Heart right ventricle (tissue), 16 donors: ENCODE results near the gene FHIT. TPM values are rescaled to one million over a fixed set of nuclear protein-coding genes. Genes with fewer than 3 reads are reported as not detected.
A peak's percentile ranks its signal among the peaks of the same experiment; 100 is the strongest.

Experiments
- ATAC-seq, 8 donors: fragments of 200-7000 bp; cut with Tn5 transposase; one replicate each; pipeline ENCODE4 v1.9.1; 2020; ENCODE audit warnings: mild to moderate bottlenecking in 8 of 8, moderate library complexity in 8 of 8, moderate number of reproducible peaks in 1 of 8
- DNase-seq, 2 donors: peaks; one replicate each; pipeline ENCODE4 v3.0.0-alpha.2; 2020
- H3K27ac ChIP-seq, 10 donors: fragments of 200-600 bp; sonication (generic) in 2 of 10; one replicate each; pipeline versions ENCODE4 v1.5.0 to v1.8.0; 2020 to 2022; ENCODE audit warnings: mild to moderate bottlenecking in 3 of 10
- H3K27me3 ChIP-seq, 7 donors: fragments of 200-600 bp; one replicate each; pipeline ENCODE4 v1.8.0; 2021 to 2022; ENCODE audit warnings: mild to moderate bottlenecking in 2 of 7
- H3K36me3 ChIP-seq, 9 donors: fragments of 200-600 bp; sonication (generic) in 1 of 9; one replicate each; pipeline versions ENCODE4 v1.5.0 to v1.8.0; 2020 to 2022; ENCODE audit warnings: mild to moderate bottlenecking in 2 of 9
- H3K4me1 ChIP-seq, 9 donors: fragments of 200-600 bp; sonication (generic) in 1 of 9; one replicate each; pipeline versions ENCODE4 v1.5.0 to v1.8.0; 2020 to 2022; ENCODE audit warnings: mild to moderate bottlenecking in 4 of 9
- H3K4me3 ChIP-seq, 10 donors: fragments of 200-600 bp; sonication (generic) in 2 of 10; one replicate each; pipeline versions ENCODE4 v1.5.0 to v1.8.0; 2020 to 2022; ENCODE audit warnings: mild to moderate bottlenecking in 7 of 10, moderate library complexity in 2 of 10
- H3K9me3 ChIP-seq, 11 donors: fragments of 200-600 bp in 10 of 11; sonication (generic) in 2 of 11; one replicate each; pipeline versions ENCODE4 v1.5.0 to v1.8.0; 2013 to 2022; ENCODE audit warnings: mild to moderate bottlenecking in 2 of 11, control low read depth in 1 of 11, moderate library complexity in 1 of 11
- CTCF ChIP-seq, 9 donors: fragments of 200-600 bp; sonication (generic) in 2 of 9; IDR thresholded peaks; one replicate each; pipeline versions ENCODE4 v1.5.0 to v1.8.0; 2021 to 2022; ENCODE audit warnings: antibody characterized with exemption in 9 of 9, mild to moderate bottlenecking in 5 of 9, moderate library complexity in 1 of 9
- WGBS, 2 donors: extraction: QIAGEN DNeasy Blood & Tissue Kit; methylation state at CpG; one replicate each; pipeline ENCODE4 v1.1.7; 2013; ENCODE audit warnings: inconsistent platforms in 1 of 2; 5-methylcytosine and 5-hydroxymethylcytosine counted together
- intact Hi-C, 10 donors: fragments of 100-400 bp; cut with DNase I; formaldehyde crosslinking; loops; one replicate each; pipeline versions ENCODE4 v1.11.1 to v1.14.2; 2022
- polyA plus RNA-seq, 2 donors: library from polyadenylated mRNA; stranded (reverse); fragments of 200-250 nt; gene quantifications; one replicate each; pipeline ENCODE4 v1.2.3, GENCODE V29; 2013
- total RNA-seq, 10 donors: library from RNA; stranded (reverse); fragmentation: NEBNext Ultra II Directional in 3 of 10; extraction: Animal tissue kit (Norgen Biotek cat#: 25700) in 3 of 10; gene quantifications; one replicate each; pipeline versions ENCODE4 v1.2.1 to v1.2.4, GENCODE V29; 2021 to 2023
- donor health status: Arrhythmogenic right ventricular cardiomyopathy.
- donor health status: ischemic (EF 13 %, LVEDD 7.1; RV severe dilation, severe dysfunction).
- donor health status: healthy with polysubstance abuse.
- donor health status: DM: no; HTN: yes; CAD: no.
- donor health status: DM: no; HTN: no; CAD: no.
- donor health status: ischemic (EF 25% LVEDD 6.9; RV normal size, moderate dysfunction).
- donor health status: ischemic (EF 25% LVEDD 5.7; RV mildly dilated, moderate dysfunction).
- donor health status: healthy.
- donor health status: DM: yes; HTN: yes; CAD: no.
- donor health status: Ischemic cardiomyopathy.
- donor health status: ischemic (EF 35%, LVEDD 5.7; RV mildly dilated, moderate dysfunction).
- donor health status: nonischemic (EF 11% LVEDD 7.7; RV severe dilation, severe dysfunction).
- donor health status: DM: yes; HTN: yes; CAD: no.
- donor health status: PGD.
- donor health status: ischemic (EF 29% LVEDD 5.4; RV normal size, mild dysfunction).
- donor health status: nonischemic (EF 23%, LVEDD 6.1; RV moderate dilation, normal function).

FHIT gene
- total and polyA plus RNA-seq, 12 donors, result 4.7 to 25.5 (median 18.3) TPM

GRCh38 chr3:60434950-60435349 is 816.3 kb downstream of the FHIT start:
- no peak for DNase-seq
- H3K9me3 ChIP-seq, result no peaks in the 10 kb centered on the region
- H3K4me1 ChIP-seq, result no peaks in the 10 kb centered on the region
- H3K27me3 ChIP-seq, result no peaks in the 10 kb centered on the region
- ATAC-seq, result no peak
- H3K36me3 ChIP-seq, result no peaks in the 10 kb centered on the region
- no peak overlapping the region for H3K4me3 ChIP-seq
- no peak for TF ChIP-seq CTCF (IDR thresholded peaks at IDR 0.05)
- H3K27ac ChIP-seq, result no peak overlapping the region
- intact Hi-C loops, result no loop called here

GRCh38 chr3:60434323-60434722 is 816.9 kb downstream of the FHIT start:
- intact Hi-C loops, result no loop called here
- 38 to 47% methylated on average over 1 of the region's 1 CpG for WGBS, 2 donors
- TF ChIP-seq CTCF (IDR thresholded peaks at IDR 0.05), result no peak
- no peaks in the 10 kb centered on the region for H3K4me1 ChIP-seq
- no peak overlapping the region for H3K4me3 ChIP-seq
- no peaks in the 10 kb centered on the region for H3K27me3 ChIP-seq
- no peak overlapping the region for H3K27ac ChIP-seq
- no peaks in the 10 kb centered on the region for H3K9me3 ChIP-seq
- DNase-seq (no peak), ATAC-seq (no peak)
- no peaks in the 10 kb centered on the region for H3K36me3 ChIP-seq

- WGBS, 2 donors, result 21 to 39% methylated on average over 5 of the region's 5 CpGs
- Histone ChIP-seq H3K27me3 (no peaks in the 10 kb centered on the region), H3K9me3 (no peaks in the 10 kb centered on the region), H3K4me3 (no peak overlapping the region), H3K27ac (no peak overlapping the region), H3K36me3 (no peaks in the 10 kb centered on the region), H3K4me1 (no peaks in the 10 kb centered on the region)
- DNase-seq (no peak), ATAC-seq (no peak)
- peak in 7 of 9 donors; percentile 15 to 32 (median 27) for TF ChIP-seq CTCF (IDR thresholded peaks at IDR 0.05)
- intact Hi-C loops, result no loop called here
These were observed 819.7 kb downstream of the FHIT start for GRCh38 chr3:60431599-60431958.

- no peaks in the 10 kb centered on the region for H3K36me3 ChIP-seq
- no peaks in the 10 kb centered on the region for H3K27me3 ChIP-seq
- H3K27ac ChIP-seq, result no peak overlapping the region
- no peak for ATAC-seq
- H3K4me3 ChIP-seq, result no peak overlapping the region
- H3K4me1 ChIP-seq, result no peaks in the 10 kb centered on the region
- WGBS, 2 donors, result 96 to 97% methylated on average over 1 of the region's 1 CpG
- intact Hi-C loops, result no loop called here
- no peak for TF ChIP-seq CTCF (IDR thresholded peaks at IDR 0.05)
- no peak for DNase-seq
- no peaks in the 10 kb centered on the region for H3K9me3 ChIP-seq
These were observed 821.0 kb downstream of the FHIT start for GRCh38 chr3:60430205-60430604.

- H3K4me1 ChIP-seq, result no peaks in the 10 kb centered on the region
- H3K36me3 ChIP-seq, result no peaks in the 10 kb centered on the region
- intact Hi-C loops, result no loop called here
- ATAC-seq (no peak), DNase-seq (no peak)
- WGBS, 2 donors, result 90 to 91% methylated on average over 5 of the region's 5 CpGs
- H3K9me3 ChIP-seq, result no peaks in the 10 kb centered on the region
- H3K27ac ChIP-seq, result no peak overlapping the region
- no peak overlapping the region for H3K4me3 ChIP-seq
- no peaks in the 10 kb centered on the region for H3K27me3 ChIP-seq
- no peak for TF ChIP-seq CTCF (IDR thresholded peaks at IDR 0.05)
These were observed 824.1 kb downstream of the FHIT start for GRCh38 chr3:60427109-60427508.
